ENCODE results near the gene KCND3.

The KCND3 gene

GRCh38 chr1:111784273-111784901, 205.1 kb downstream of the KCND3 start:
- TF ChIP-seq CTCF (IDR thresholded peaks at IDR 0.05; ENCODE audit: low read depth, low read length) (no peak), EZH2phosphoT487 (IDR thresholded peaks at IDR 0.05; ENCODE audit: low read depth) (no peak)
- Histone ChIP-seq H3K9me3 (ENCODE audit: insufficient read depth, low read length) (no peaks in the 10 kb centered on the region), H3K27me3 (ENCODE audit: low read depth, low read length) (0 out of 2 replicates have a peak, but pooled peaks cover under 1% of the 10 kb centered on the region)

GRCh38 chr1:111779546-111779945, 209.9 kb downstream of the KCND3 start:
- no peak overlapping the region for H3K9ac ChIP-seq (ENCODE audit: low read length)
- H3K4me1 ChIP-seq (ENCODE audit: low read length): no peaks in the 10 kb centered on the region
- no peaks in the 10 kb centered on the region for H3K27me3 ChIP-seq (ENCODE audit: low read depth, low read length)
- TF ChIP-seq EZH2phosphoT487 (IDR thresholded peaks at IDR 0.05; ENCODE audit: low read depth): no peak
- no peak for TF ChIP-seq CTCF (IDR thresholded peaks at IDR 0.05; ENCODE audit: low read depth, low read length)
- no peaks in the 10 kb centered on the region for H3K36me3 ChIP-seq (replicated peaks; ENCODE audit: low read depth, low read length)
- no peaks in the 10 kb centered on the region for H4K20me1 ChIP-seq (ENCODE audit: insufficient read depth, low read length)
- no peak overlapping the region for H3K4me2 ChIP-seq (ENCODE audit: low read length)
- no peaks in the 10 kb centered on the region for H3K79me2 ChIP-seq (ENCODE audit: low read length)
- H3K4me3 ChIP-seq (ENCODE audit: low read length): no peak overlapping the region
- H3K9me3 ChIP-seq (ENCODE audit: insufficient read depth, low read length): no peaks in the 10 kb centered on the region
- no peak overlapping the region for H3K27ac ChIP-seq (ENCODE audit: low read length)
- H2AFZ ChIP-seq (ENCODE audit: low read depth, low read length): no peak overlapping the region

More at GRCh38 chr1:111784273-111784901, 205.1 kb downstream of the KCND3 start:
- no peak overlapping the region for H3K4me3 ChIP-seq (ENCODE audit: low read length)
- H3K79me2 ChIP-seq (ENCODE audit: low read length): no peaks in the 10 kb centered on the region
- H3K4me2 ChIP-seq (ENCODE audit: low read length): no peak overlapping the region
- no peaks in the 10 kb centered on the region for H4K20me1 ChIP-seq (ENCODE audit: insufficient read depth, low read length)
- no peaks in the 10 kb centered on the region for H3K36me3 ChIP-seq (replicated peaks; ENCODE audit: low read depth, low read length)
- H3K4me1 ChIP-seq (ENCODE audit: low read length): no peaks in the 10 kb centered on the region
- H3K27ac ChIP-seq (ENCODE audit: low read length): no peak overlapping the region
- H2AFZ ChIP-seq (ENCODE audit: low read depth, low read length): no peak overlapping the region
- no peak overlapping the region for H3K9ac ChIP-seq (ENCODE audit: low read length)

DNA sequence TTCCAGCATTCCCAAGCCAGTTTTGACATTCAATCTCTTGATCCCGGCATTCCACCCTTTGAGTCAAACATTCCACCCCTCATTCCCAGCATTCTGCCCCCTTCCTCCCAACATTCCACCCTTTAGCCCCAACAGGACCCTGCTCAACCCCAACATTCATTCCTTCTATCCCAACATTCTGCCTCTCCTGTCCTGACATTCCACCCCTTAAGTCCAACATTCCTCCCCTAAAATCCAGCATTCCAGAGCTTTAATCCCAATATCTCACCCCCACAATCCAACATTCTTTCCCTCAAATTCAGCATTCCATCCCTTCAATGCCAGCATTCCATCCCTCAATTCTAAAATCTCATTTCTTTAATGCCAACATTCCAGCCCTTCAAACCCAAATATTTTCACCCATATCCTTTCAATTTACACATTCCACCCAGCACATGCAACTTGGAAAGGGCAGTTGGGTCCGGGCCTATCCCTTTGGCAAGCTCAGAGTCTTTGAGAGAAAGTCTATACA, 210.9 kb downstream of the KCND3 start:
- Histone ChIP-seq H3K36me3 (replicated peaks; ENCODE audit: low read depth, low read length) (no peaks in the 10 kb centered on the region), H2AFZ (ENCODE audit: low read depth, low read length) (no peak overlapping the region), H4K20me1 (ENCODE audit: insufficient read depth, low read length) (no peaks in the 10 kb centered on the region), H3K4me3 (ENCODE audit: low read length) (no peak overlapping the region), H3K4me1 (ENCODE audit: low read length) (no peaks in the 10 kb centered on the region), H3K9me3 (ENCODE audit: insufficient read depth, low read length) (no peaks in the 10 kb centered on the region), H3K4me2 (ENCODE audit: low read length) (no peak overlapping the region), H3K79me2 (ENCODE audit: low read length) (no peaks in the 10 kb centered on the region), H3K9ac (ENCODE audit: low read length) (no peak overlapping the region), H3K27me3 (ENCODE audit: low read depth, low read length) (no peaks in the 10 kb centered on the region), H3K27ac (ENCODE audit: low read length) (no peak overlapping the region)
- TF ChIP-seq EZH2phosphoT487 (IDR thresholded peaks at IDR 0.05; ENCODE audit: low read depth) (no peak), CTCF (IDR thresholded peaks at IDR 0.05; ENCODE audit: low read depth, low read length) (no peak)

DNA sequence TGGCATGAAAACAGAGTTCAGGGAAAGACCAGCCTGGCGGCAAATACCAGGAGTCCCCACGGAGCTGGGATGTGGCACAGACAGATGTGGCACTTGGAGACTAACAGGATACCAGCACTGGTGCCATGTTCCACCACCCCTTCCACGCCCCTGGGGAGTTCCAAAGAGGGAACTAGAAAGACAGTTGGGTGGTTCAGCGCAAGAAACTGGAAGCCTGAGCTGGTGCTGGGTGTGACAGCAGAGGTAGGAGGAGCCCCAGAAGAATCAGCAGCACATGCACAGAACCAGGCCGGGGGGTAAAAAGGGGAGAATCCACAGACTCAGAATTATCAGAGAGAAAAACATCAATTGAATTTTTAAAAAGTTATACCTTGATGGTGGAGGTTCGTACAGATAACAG, 211.4 kb downstream of the KCND3 start:
- H3K27ac ChIP-seq (ENCODE audit: low read length): no peak overlapping the region
- no peak overlapping the region for H3K4me3 ChIP-seq (ENCODE audit: low read length)
- no peaks in the 10 kb centered on the region for H3K27me3 ChIP-seq (ENCODE audit: low read depth, low read length)
- H4K20me1 ChIP-seq (ENCODE audit: insufficient read depth, low read length): no peaks in the 10 kb centered on the region
- H3K36me3 ChIP-seq (replicated peaks; ENCODE audit: low read depth, low read length): no peaks in the 10 kb centered on the region
- H3K4me2 ChIP-seq (ENCODE audit: low read length): no peak overlapping the region
- no peaks in the 10 kb centered on the region for H3K79me2 ChIP-seq (ENCODE audit: low read length)
- no peak overlapping the region for H3K9ac ChIP-seq (ENCODE audit: low read length)
- H3K9me3 ChIP-seq (ENCODE audit: insufficient read depth, low read length): no peaks in the 10 kb centered on the region
- TF ChIP-seq EZH2phosphoT487 (IDR thresholded peaks at IDR 0.05; ENCODE audit: low read depth): no peak
- no peak for TF ChIP-seq CTCF (IDR thresholded peaks at IDR 0.05; ENCODE audit: low read depth, low read length)
- H2AFZ ChIP-seq (ENCODE audit: low read depth, low read length): no peak overlapping the region
- H3K4me1 ChIP-seq (ENCODE audit: low read length): no peaks in the 10 kb centered on the region
